Medulla oblongata (tissue), 1 donor: ENCODE measurements around the gene HENMT1.

ENCODE experiments used
- DNase-seq: peaks from one replicate; pipeline ENCODE4 v3.0.0-alpha.2; 2015; ENCODE audit errors: extremely low spot score

Gene HENMT1

GRCh38 chr1:108627951-108628350, 32.9 kb downstream of the HENMT1 start:
- DNase-seq, result no peak

- no peak for DNase-seq
Measured at GRCh38 chr1:108627256-108627655, 33.6 kb downstream of the HENMT1 start.

GRCh38 chr1:108624069-108624468, 36.8 kb downstream of the HENMT1 start:
- peak; percentile 30 for DNase-seq

GRCh38 chr1:108617724-108618056, 43.2 kb downstream of the HENMT1 start:
- DNase-seq, result no peak

- DNase-seq, result no peak
Measured at GRCh38 chr1:108617008-108617723, 43.7 kb downstream of the HENMT1 start.

- no peak for DNase-seq
Measured at GRCh38 chr1:108615544-108615943, 45.3 kb downstream of the HENMT1 start.

- DNase-seq, result no peak
Measured at GRCh38 chr1:108612496-108612895, 48.4 kb downstream of the HENMT1 start.

- no peak for DNase-seq
Measured at GRCh38 chr1:108611984-108612383, 48.9 kb downstream of the HENMT1 start.

- no peak for DNase-seq
Measured at GRCh38 chr1:108610073-108610472, 50.8 kb downstream of the HENMT1 start.

GRCh38 chr1:108609483-108610049, 51.3 kb downstream of the HENMT1 start:
- no peak for DNase-seq

GRCh38 chr1:108606478-108606877, 54.4 kb downstream of the HENMT1 start:
- DNase-seq, result no peak

- DNase-seq, result no peak
Measured at GRCh38 chr1:108605633-108606032, 55.3 kb downstream of the HENMT1 start.

GRCh38 chr1:108601708-108602410, 59.0 kb downstream of the HENMT1 start:
- DNase-seq, result no peak

GRCh38 chr1:108600504-108600903, 60.4 kb downstream of the HENMT1 start:
- DNase-seq, result no peak

- DNase-seq, result no peak
Measured at GRCh38 chr1:108598340-108598739, 62.6 kb downstream of the HENMT1 start.
